Activated naive CD4-positive, alpha-beta T cell treated with anti-CD3 and anti-CD28 coated beads, Interleukin-2, amount 10 ng/mL, durations not matched to agents 7 days and 5 days (primary cell): Measurements from ENCODE around the gene NT5DC4.

Experiments used
- CTCF ChIA-PET: fragments of 350-600 bp; sonication (Branson Sonifier 250); formaldehyde crosslinking; loops from one replicate; lab custom pipeline; 2021; ENCODE audit warnings: antibody characterized with exemption; lab: Charles Lee
- DNase-seq: peaks from one replicate; pipeline ENCODE4 v3.0.0-alpha.2; 2020
- H3K27ac Mint-ChIP-seq: one replicate; pipeline ENCODE4 v1.8.0; 2021; ENCODE audit warnings: mild to moderate bottlenecking, moderate library complexity, mixed read lengths
- H3K27me3 Mint-ChIP-seq: one replicate; pipeline ENCODE4 v1.8.0; 2021; ENCODE audit warnings: mild to moderate bottlenecking, mixed read lengths
- H3K36me3 Mint-ChIP-seq: one replicate; pipeline ENCODE4 v1.8.0; 2021; ENCODE audit warnings: mixed read lengths
- H3K4me1 Mint-ChIP-seq: one replicate; pipeline ENCODE4 v1.8.0; 2021; ENCODE audit warnings: mixed read lengths
- H3K4me3 Mint-ChIP-seq: one replicate; pipeline ENCODE4 v1.8.0; 2021; ENCODE audit warnings: mild to moderate bottlenecking, moderate library complexity, mixed read lengths
- H3K9me3 Mint-ChIP-seq: one replicate; pipeline ENCODE4 v1.8.0; 2021; ENCODE audit warnings: mixed read lengths

NT5DC4 gene

GRCh38 chr2:112777036-112777435 lies 56.2 kb downstream of the NT5DC4 start:
- CTCF ChIA-PET, result interaction anchor here (1.3 kb wide), 1 partner anchor 108 kb away, joined by 4 read pairs; no protein-coding TSS in a partner anchor
- no peak overlapping the region for H3K4me3 Mint-ChIP-seq

DNA sequence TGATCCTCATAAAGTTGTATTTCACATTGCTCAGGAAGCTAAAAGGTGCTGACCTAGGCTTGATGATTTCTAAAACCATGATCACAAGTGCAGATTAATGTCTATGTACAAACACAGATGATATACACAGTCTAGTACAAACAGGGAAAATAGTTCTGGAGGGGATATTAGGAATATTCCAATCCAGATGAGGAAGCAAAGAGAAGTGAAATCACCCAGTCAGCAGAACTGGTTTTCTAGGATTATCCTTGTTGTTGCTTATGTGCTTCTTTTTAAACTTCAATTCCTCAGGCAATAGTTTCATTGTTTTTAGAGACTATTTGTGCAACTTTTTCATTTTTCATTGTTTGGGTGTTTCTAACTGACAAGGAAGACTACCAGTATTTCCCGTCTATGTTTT lies 58.8 kb downstream of the NT5DC4 start:
- DNase-seq, result no peak
- Mint-ChIP-seq H3K4me3 (no peak overlapping the region), H3K9me3 (peaks cover 5% of the 10 kb centered on the region), H3K27ac (no peak overlapping the region), H3K36me3 (peaks cover 7% of the 10 kb centered on the region), H3K27me3 (peaks cover under 1% of the 10 kb centered on the region), H3K4me1 (peaks cover 20% of the 10 kb centered on the region)
- CTCF ChIA-PET, result no interaction called here

More at GRCh38 chr2:112777036-112777435, 56.2 kb downstream of the NT5DC4 start:
- H3K27ac Mint-ChIP-seq, result no peak overlapping the region
- peaks cover 4% of the 10 kb centered on the region for H3K27me3 Mint-ChIP-seq
- DNase-seq, result no peak
- H3K9me3 Mint-ChIP-seq, result peaks cover 5% of the 10 kb centered on the region
- peaks cover 25% of the 10 kb centered on the region for H3K4me1 Mint-ChIP-seq
- H3K36me3 Mint-ChIP-seq, result peaks cover 10% of the 10 kb centered on the region

- Mint-ChIP-seq H3K4me3 (no peak overlapping the region), H3K27me3 (peaks cover 7% of the 10 kb centered on the region), H3K36me3 (peaks cover 2% of the 10 kb centered on the region), H3K9me3 (no peaks in the 10 kb centered on the region), H3K27ac (no peak overlapping the region), H3K4me1 (peaks cover 7% of the 10 kb centered on the region)
- CTCF ChIA-PET, result interaction anchor here (1.0 to 1.7 kb wide), 3 partner anchors 33 to 160 kb away, joined by 3 to 4 read pairs (median 3); no protein-coding TSS in a partner anchor
- no peak for DNase-seq
Observed at GRCh38 chr2:112782234-112782799, 61.5 kb downstream of the NT5DC4 start.

GRCh38 chr2:112783187-112783714 lies 62.4 kb downstream of the NT5DC4 start:
- Mint-ChIP-seq H3K27me3 (peaks cover 7% of the 10 kb centered on the region), H3K36me3 (peaks cover 2% of the 10 kb centered on the region), H3K4me1 (no peaks in the 10 kb centered on the region), H3K27ac (no peak overlapping the region), H3K4me3 (no peak overlapping the region), H3K9me3 (no peaks in the 10 kb centered on the region)
- DNase-seq, result no peak
- CTCF ChIA-PET, result interaction anchor here (1.0 to 1.7 kb wide), 2 partner anchors 34 to 159 kb away, joined by 3 to 4 read pairs; no protein-coding TSS in a partner anchor

DNA sequence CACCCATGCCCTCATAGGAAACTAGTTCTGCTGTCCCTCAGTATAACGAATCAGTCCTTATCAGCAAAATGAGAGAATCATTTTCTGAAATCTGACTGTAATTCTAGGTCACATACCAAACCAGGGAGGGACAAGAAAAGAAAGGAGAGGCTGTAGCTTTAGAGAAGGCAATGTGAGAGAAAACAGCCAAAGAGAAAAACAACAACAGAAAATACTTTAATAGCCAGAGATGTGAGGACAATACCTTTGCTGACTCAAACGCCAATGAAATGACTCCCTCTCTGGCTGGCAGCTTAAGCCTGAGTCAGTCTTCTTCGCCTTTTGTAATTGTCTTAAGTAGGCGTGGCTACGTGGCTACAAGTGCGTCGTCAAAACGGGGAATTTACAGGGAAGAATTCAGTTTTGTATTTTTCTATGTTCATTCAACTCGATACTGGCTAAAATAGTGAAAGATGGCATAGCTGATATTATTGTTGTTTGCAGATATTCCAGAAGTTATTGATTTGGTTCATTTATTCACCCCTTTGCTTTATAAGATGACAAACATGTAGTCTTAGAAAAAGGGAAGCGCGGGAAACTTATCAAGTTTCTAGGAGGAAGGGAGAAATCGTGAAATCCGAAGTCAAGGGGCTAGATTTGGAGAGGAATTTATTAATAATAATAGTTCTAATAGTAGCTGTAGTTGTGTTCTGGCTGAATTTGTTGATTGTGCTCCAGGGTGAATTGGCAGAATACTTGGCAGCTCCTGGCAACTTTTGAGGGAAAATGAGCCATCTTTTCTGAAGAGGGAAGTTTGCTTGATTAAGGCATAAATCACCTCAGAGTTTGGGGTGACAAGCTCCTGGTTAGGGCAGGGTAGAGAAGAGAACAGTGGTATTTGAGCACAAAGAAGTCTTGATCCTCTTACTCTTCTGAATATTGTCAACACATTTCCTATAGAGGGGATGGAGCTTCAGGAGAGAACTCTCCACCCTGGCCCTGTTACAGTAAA lies 63.7 kb downstream of the NT5DC4 start, which contains the start of gene IL1A:
Gene IL1A, minus strand, starts transcription at position 295 of the 991 bp plus-strand sequence. CDS start 723 bp downstream, outside the sequence.
- no peak within 1 kb of the TSS for H3K4me3 Mint-ChIP-seq
- H3K9me3 Mint-ChIP-seq, result no peaks in the 10 kb centered on the region
- H3K4me1 Mint-ChIP-seq, result no peaks in the 10 kb centered on the region
- CTCF ChIA-PET, result interaction anchor here (0.8 to 1.9 kb wide), 3 partner anchors 27 to 175 kb away, joined by 3 to 5 read pairs (median 4); no protein-coding TSS in a partner anchor
- no peak within 1 kb of the TSS for H3K27ac Mint-ChIP-seq
- peaks cover 7% of the 10 kb centered on the region for H3K27me3 Mint-ChIP-seq
- no peaks in the 10 kb centered on the region for H3K36me3 Mint-ChIP-seq
- no peak for DNase-seq

GRCh38 chr2:112787294-112787693 lies 66.5 kb downstream of the NT5DC4 start:
- peaks cover 7% of the 10 kb centered on the region for H3K27me3 Mint-ChIP-seq
- CTCF ChIA-PET, result interaction anchor here (1.0 kb wide), 1 partner anchor 38 kb away, joined by 3 read pairs; no protein-coding TSS in a partner anchor
- no peak overlapping the region for H3K4me3 Mint-ChIP-seq
- DNase-seq, result no peak
- no peaks in the 10 kb centered on the region for H3K9me3 Mint-ChIP-seq
- H3K27ac Mint-ChIP-seq, result no peak overlapping the region
- H3K4me1 Mint-ChIP-seq, result no peaks in the 10 kb centered on the region
- H3K36me3 Mint-ChIP-seq, result no peaks in the 10 kb centered on the region

DNA sequence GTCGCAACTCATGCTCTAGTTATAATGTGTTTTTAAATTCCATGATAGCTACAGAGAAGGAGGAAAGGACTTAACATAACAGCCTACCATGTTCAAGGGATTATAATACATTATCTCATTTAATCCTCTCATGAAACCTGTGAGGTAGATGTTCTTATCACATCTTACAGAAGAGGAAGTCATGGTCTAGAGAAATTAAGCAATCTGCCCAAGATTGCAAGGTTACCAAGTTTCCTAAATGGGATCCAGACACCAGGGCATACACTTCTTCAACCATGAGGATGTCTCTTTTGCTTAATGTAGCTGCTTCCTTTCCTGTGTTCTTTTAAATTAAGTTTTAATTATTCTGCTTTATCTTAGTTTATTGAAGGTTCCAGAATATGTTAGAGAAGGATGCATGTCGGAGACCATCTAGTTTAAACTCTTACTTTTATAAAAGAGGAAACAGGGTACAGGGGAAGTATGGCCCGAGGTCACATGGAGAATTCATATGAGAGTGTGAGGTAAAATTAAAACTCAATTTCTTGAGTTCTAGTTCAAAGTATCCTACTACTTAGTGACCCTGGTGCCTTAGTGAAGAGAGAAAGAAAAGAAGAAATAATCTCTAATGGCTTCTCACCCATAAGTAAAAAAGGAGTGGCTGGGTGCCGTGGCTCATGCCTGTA lies 67.0 kb downstream of the NT5DC4 start:
- H3K4me1 Mint-ChIP-seq, result no peaks in the 10 kb centered on the region
- H3K4me3 Mint-ChIP-seq, result no peak overlapping the region
- H3K27ac Mint-ChIP-seq, result no peak overlapping the region
- CTCF ChIA-PET, result interaction anchor here (1.0 kb wide), 1 partner anchor 39 kb away, joined by 3 read pairs; no protein-coding TSS in a partner anchor
- H3K9me3 Mint-ChIP-seq, result no peaks in the 10 kb centered on the region
- no peaks in the 10 kb centered on the region for H3K36me3 Mint-ChIP-seq
- DNase-seq, result no peak
- H3K27me3 Mint-ChIP-seq, result peaks cover 7% of the 10 kb centered on the region

- peaks cover 5% of the 10 kb centered on the region for H3K4me1 Mint-ChIP-seq
- H3K27me3 Mint-ChIP-seq, result peaks cover 7% of the 10 kb centered on the region
- CTCF ChIA-PET, result interaction anchor here (0.6 kb wide), 1 partner anchor 96 kb away, joined by 4 read pairs; no protein-coding TSS in a partner anchor
- H3K36me3 Mint-ChIP-seq, result no peaks in the 10 kb centered on the region
- no peak overlapping the region for H3K4me3 Mint-ChIP-seq
- no peak for DNase-seq
- no peaks in the 10 kb centered on the region for H3K9me3 Mint-ChIP-seq
- H3K27ac Mint-ChIP-seq, result no peak overlapping the region
Observed at GRCh38 chr2:112788653-112789052, 67.8 kb downstream of the NT5DC4 start.
